A549 (cell line): ENCODE results near the gene SIRT7.

Experiments used
- CHD2 ChIP-seq: fragments of 150-350 bp; IDR thresholded peaks from 2 replicates; pipeline ENCODE4 v1.6.1; 2014; ENCODE audit warnings: low read length; ENCODE audit not compliant: partially characterized antibody
- FOSB ChIP-seq: fragments of 250-450 bp; sonication (Bioruptor Pico); IDR thresholded peaks from 2 replicates; pipeline ENCODE4 v1.5.0; 2020; ENCODE audit warnings: mild to moderate bottlenecking, moderate library complexity
- HOXA7 ChIP-seq: fragments of 250-450 bp; sonication (Bioruptor Pico); IDR thresholded peaks from 2 replicates; pipeline ENCODE4 v1.5.0; 2020; ENCODE audit warnings: mild to moderate bottlenecking, moderate library complexity
- NFE2L2 ChIP-seq: fragments of 150-350 bp; conservative IDR thresholded peaks from 2 replicates; pipeline ENCODE4 v1.6.1; 2014; ENCODE audit warnings: low read length
- PHF8 ChIP-seq: fragments of 200-600 bp; sonication (generic); IDR thresholded peaks from 2 replicates; pipeline ENCODE4 v1.6.1; 2016; ENCODE audit warnings: low read depth, mild to moderate bottlenecking, antibody characterized with exemption, moderate library complexity, borderline replicate concordance
- POLR2A ChIP-seq: IDR thresholded peaks from 2 replicates; pipeline ENCODE4 v1.6.1; 2012; ENCODE audit warnings: mild to moderate bottlenecking, low read length
- RAD21 ChIP-seq, 2 experiments: fragments of >200 bp in 1 of 2; sonication (Bioruptor Twin) in 1 of 2; formaldehyde crosslinking in 1 of 2; IDR thresholded peaks in 1 of 2; conservative IDR thresholded peaks in 1 of 2; 2 replicates in 1 of 2; 3 replicates in 1 of 2; pipeline ENCODE4 v1.6.1; 2012 to 2018; ENCODE audit warnings: inconsistent platforms in 1 of 2
- SMC3 ChIP-seq: fragments of >200 bp; sonication (Bioruptor Twin); formaldehyde crosslinking; IDR thresholded peaks from 3 replicates; pipeline ENCODE4 v1.6.1; 2018; ENCODE audit warnings: inconsistent platforms
- TP53 ChIP-seq: fragments of 250-450 bp; sonication (Bioruptor Pico); IDR thresholded peaks from 2 replicates; pipeline ENCODE4 v1.5.0; 2021; ENCODE audit warnings: mild to moderate bottlenecking, moderate library complexity
- ZC3H11A ChIP-seq: fragments of 450-650 bp; IDR thresholded peaks from 2 replicates; pipeline ENCODE4 v1.6.1; 2014; ENCODE audit warnings: antibody characterized with exemption, mild to moderate bottlenecking
- TF ChIP-seq, protein P1 (sequence below): fragments of 200-600 bp; sonication (generic); IDR thresholded peaks from 2 replicates; pipeline ENCODE4 v1.6.1; 2016; ENCODE audit warnings: antibody characterized with exemption, mild to moderate bottlenecking, moderate library complexity
- TF ChIP-seq, protein P2 (sequence below): fragments of >200 bp; sonication (Bioruptor Twin); formaldehyde crosslinking; IDR thresholded peaks from 3 replicates; pipeline ENCODE4 v1.5.1; 2016
- TF ChIP-seq, protein P3 (sequence below): IDR thresholded peaks from 2 replicates; pipeline ENCODE4 v1.6.1; 2012; ENCODE audit warnings: low read depth, borderline replicate concordance
- TF ChIP-seq, protein P4 (sequence below): IDR thresholded peaks from 2 replicates; pipeline ENCODE4 v1.6.1; 2012

DNA sequence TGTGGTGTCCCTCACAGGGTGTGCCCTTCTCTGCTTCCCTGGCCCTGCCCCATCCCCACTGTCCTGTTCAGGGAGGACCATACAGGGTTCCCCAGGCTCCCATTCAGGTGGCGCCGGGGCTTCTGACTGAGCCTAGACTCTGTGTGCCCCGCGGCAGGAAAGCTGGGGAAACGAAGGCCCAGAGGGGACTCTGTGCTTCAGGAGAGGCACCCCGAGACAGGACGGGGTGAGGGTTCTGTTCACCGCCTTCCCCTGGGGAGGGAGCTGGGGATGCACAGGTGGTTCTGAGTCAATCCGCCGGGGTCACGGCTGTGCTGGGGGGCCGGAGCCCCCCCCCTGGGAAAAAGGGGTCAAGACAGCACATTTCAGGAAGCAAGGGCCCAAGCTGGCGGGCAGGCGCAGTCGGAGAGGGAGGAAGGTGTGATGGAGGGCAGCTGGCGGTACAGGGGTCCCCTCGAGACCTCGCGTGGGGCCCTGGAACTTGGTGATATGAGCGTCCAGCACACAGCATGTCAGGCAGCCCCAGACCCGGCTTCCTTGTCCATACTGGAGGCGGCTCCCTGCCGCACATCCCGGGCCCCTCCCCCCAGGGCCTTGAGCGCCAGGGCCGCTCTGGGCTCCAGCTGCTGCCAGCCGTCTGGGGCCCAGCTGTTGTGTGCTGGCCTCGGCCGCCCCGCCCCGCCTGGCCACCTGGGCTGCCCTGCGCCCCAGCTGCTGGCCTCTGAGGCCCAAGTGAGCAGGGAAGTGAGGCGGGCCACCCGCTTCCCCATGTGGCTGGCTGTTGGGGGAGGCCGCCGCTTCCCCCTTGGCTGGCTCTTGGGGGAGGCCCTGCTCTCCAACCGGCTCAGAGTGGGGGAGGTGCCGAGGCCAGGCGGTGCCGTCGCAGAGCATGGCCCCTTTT is 48.6 kb upstream of the SIRT7 start:
- TF ChIP-seq POLR2A (no peak), ZC3H11A (no peak), NFE2L2 (no peak), TP53 (CRISPR knock-in tag) (no peak), FOSB (CRISPR knock-in tag) (no peak), HOXA7 (CRISPR knock-in tag) (no peak), RAD21 (conservative IDR thresholded peaks at IDR 0.05 in 1 of 2, IDR thresholded peaks at IDR 0.05 in 1 of 2) (no peak), PHF8 (no peak), SMC3 (no peak), CHD2 (no peak)
- TF ChIP-seq, protein P1, sequence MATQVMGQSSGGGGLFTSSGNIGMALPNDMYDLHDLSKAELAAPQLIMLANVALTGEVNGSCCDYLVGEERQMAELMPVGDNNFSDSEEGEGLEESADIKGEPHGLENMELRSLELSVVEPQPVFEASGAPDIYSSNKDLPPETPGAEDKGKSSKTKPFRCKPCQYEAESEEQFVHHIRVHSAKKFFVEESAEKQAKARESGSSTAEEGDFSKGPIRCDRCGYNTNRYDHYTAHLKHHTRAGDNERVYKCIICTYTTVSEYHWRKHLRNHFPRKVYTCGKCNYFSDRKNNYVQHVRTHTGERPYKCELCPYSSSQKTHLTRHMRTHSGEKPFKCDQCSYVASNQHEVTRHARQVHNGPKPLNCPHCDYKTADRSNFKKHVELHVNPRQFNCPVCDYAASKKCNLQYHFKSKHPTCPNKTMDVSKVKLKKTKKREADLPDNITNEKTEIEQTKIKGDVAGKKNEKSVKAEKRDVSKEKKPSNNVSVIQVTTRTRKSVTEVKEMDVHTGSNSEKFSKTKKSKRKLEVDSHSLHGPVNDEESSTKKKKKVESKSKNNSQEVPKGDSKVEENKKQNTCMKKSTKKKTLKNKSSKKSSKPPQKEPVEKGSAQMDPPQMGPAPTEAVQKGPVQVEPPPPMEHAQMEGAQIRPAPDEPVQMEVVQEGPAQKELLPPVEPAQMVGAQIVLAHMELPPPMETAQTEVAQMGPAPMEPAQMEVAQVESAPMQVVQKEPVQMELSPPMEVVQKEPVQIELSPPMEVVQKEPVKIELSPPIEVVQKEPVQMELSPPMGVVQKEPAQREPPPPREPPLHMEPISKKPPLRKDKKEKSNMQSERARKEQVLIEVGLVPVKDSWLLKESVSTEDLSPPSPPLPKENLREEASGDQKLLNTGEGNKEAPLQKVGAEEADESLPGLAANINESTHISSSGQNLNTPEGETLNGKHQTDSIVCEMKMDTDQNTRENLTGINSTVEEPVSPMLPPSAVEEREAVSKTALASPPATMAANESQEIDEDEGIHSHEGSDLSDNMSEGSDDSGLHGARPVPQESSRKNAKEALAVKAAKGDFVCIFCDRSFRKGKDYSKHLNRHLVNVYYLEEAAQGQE: no peak
- TF ChIP-seq, protein P2, sequence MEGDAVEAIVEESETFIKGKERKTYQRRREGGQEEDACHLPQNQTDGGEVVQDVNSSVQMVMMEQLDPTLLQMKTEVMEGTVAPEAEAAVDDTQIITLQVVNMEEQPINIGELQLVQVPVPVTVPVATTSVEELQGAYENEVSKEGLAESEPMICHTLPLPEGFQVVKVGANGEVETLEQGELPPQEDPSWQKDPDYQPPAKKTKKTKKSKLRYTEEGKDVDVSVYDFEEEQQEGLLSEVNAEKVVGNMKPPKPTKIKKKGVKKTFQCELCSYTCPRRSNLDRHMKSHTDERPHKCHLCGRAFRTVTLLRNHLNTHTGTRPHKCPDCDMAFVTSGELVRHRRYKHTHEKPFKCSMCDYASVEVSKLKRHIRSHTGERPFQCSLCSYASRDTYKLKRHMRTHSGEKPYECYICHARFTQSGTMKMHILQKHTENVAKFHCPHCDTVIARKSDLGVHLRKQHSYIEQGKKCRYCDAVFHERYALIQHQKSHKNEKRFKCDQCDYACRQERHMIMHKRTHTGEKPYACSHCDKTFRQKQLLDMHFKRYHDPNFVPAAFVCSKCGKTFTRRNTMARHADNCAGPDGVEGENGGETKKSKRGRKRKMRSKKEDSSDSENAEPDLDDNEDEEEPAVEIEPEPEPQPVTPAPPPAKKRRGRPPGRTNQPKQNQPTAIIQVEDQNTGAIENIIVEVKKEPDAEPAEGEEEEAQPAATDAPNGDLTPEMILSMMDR: no peak
- TF ChIP-seq, protein P3, sequence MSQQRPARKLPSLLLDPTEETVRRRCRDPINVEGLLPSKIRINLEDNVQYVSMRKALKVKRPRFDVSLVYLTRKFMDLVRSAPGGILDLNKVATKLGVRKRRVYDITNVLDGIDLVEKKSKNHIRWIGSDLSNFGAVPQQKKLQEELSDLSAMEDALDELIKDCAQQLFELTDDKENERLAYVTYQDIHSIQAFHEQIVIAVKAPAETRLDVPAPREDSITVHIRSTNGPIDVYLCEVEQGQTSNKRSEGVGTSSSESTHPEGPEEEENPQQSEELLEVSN: no peak
- TF ChIP-seq, protein P4, sequence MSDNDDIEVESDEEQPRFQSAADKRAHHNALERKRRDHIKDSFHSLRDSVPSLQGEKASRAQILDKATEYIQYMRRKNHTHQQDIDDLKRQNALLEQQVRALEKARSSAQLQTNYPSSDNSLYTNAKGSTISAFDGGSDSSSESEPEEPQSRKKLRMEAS: no peak
